WERI-Rb-1 (cell line): ENCODE measurements around the gene TLR5.
A peak's percentile ranks its signal among the peaks of the same experiment; 100 is the strongest.

Experiments used
- DNase-seq: peaks from one replicate; pipeline ENCODE4 v3.0.0-alpha.2; 2020
- H3K27ac ChIP-seq: fragments of 250-450 bp; sonication (Bioruptor Pico); 2 replicates; pipeline ENCODE4 v1.5.1; 2020; ENCODE audit warnings: mild to moderate bottlenecking, moderate library complexity
- H3K27me3 ChIP-seq: fragments of 250-450 bp; sonication (Bioruptor Pico); 2 replicates; pipeline ENCODE4 v1.5.1; 2021; ENCODE audit warnings: mild to moderate bottlenecking, low read depth, moderate library complexity; ENCODE audit not compliant: insufficient read depth, severe bottlenecking
- H3K36me3 ChIP-seq: fragments of 250-450 bp; sonication (Bioruptor Pico); 2 replicates; pipeline ENCODE4 v1.5.1; 2020; ENCODE audit warnings: mild to moderate bottlenecking, moderate library complexity
- H3K4me3 ChIP-seq: 2 replicates; pipeline ENCODE4 v1.5.1; 2011; ENCODE audit warnings: low read depth, mild to moderate bottlenecking, control low read depth, low read length
- H3K9me3 ChIP-seq: fragments of 250-450 bp; sonication (Bioruptor Pico); 2 replicates; pipeline ENCODE4 v1.5.1; 2021; ENCODE audit warnings: mild to moderate bottlenecking, moderate library complexity; ENCODE audit not compliant: severe bottlenecking
- TF ChIP-seq, protein P1 (sequence below): IDR thresholded peaks from 2 replicates; pipeline ENCODE4 v1.5.1; 2011; ENCODE audit warnings: low read depth, mild to moderate bottlenecking, control low read depth, inconsistent platforms, low read length

The TLR5 gene

DNA sequence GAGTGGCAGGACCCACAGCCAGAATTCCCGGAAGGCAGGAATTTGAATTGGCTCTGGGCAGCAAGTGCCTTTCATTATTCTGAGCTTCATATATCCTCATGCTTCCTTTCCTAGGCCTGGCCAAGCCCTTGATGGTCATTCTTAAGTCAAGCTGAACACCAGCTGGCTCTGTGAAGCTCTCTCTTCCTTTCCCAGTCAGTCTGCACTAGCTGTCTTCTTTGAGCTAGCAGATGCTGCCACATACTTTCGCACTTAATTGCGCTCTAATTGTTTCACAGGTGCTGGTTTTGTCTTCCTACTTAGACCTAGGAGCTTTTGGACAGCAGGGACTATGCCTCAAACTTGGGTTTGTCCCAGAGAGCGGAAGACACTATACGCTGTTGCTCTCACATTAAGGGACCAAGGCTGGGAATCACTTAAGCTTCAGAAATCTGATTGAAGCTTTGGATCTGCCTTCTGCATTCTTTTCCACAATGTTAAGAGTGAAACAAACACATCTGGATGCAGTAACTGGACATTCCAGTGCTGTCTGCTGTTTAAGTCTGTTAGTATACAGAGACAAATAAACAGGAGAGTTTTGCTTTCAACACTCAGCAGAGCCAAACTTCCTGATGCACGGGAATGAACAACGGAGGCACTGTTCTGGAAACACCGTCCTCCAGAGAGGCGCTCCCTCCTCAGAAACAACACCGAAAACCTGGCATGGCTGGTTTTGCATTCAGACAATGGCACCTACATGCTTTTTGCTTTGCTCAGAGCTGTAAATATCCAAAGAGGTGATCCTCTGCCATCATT is 2.2 kb downstream of the TLR5 start:
- H3K36me3 ChIP-seq: no peaks in the 10 kb centered on the region
- DNase-seq: no peak
- no peaks in the 10 kb centered on the region for H3K9me3 ChIP-seq
- no peak overlapping the region for H3K4me3 ChIP-seq
- H3K27ac ChIP-seq: no peak overlapping the region
- H3K27me3 ChIP-seq: no peaks in the 10 kb centered on the region
- TF ChIP-seq, protein P1, sequence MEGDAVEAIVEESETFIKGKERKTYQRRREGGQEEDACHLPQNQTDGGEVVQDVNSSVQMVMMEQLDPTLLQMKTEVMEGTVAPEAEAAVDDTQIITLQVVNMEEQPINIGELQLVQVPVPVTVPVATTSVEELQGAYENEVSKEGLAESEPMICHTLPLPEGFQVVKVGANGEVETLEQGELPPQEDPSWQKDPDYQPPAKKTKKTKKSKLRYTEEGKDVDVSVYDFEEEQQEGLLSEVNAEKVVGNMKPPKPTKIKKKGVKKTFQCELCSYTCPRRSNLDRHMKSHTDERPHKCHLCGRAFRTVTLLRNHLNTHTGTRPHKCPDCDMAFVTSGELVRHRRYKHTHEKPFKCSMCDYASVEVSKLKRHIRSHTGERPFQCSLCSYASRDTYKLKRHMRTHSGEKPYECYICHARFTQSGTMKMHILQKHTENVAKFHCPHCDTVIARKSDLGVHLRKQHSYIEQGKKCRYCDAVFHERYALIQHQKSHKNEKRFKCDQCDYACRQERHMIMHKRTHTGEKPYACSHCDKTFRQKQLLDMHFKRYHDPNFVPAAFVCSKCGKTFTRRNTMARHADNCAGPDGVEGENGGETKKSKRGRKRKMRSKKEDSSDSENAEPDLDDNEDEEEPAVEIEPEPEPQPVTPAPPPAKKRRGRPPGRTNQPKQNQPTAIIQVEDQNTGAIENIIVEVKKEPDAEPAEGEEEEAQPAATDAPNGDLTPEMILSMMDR: no peak

DNA sequence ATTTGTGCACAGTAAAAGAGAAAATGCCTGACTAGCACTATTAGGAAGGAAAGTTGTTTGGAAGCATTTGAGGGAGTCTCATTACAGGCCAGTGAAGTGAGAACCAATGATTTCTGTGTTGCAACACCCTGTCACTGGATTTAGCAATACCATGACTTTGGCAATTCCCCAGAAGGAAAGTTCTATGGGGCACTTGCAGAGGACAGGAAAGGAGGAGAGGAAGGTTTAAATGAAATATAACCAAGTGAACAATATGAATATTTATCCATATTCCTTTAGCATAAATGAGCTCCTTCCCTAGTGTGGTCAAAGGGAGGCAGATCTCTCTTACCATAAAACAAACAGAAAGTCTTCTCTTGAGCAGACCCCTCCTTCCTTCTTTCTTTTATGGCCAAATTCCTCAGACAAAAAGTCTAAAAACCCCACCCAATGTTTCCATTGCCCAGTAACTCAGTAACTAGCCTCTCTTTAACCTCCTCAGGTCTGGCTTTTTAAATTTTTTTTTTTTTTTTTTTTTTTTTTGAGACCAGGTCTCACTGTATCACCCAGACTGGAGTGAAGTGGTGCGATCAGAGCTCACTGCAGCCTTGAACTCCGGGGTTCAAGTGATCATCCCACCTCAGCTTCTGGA is 5.5 kb downstream of the TLR5 start:
- Histone ChIP-seq H3K36me3 (no peaks in the 10 kb centered on the region), H3K27me3 (no peaks in the 10 kb centered on the region), H3K27ac (no peak overlapping the region), H3K4me3 (no peak overlapping the region), H3K9me3 (no peaks in the 10 kb centered on the region)
- TF ChIP-seq, protein P1: no peak
- DNase-seq: no peak

DNA sequence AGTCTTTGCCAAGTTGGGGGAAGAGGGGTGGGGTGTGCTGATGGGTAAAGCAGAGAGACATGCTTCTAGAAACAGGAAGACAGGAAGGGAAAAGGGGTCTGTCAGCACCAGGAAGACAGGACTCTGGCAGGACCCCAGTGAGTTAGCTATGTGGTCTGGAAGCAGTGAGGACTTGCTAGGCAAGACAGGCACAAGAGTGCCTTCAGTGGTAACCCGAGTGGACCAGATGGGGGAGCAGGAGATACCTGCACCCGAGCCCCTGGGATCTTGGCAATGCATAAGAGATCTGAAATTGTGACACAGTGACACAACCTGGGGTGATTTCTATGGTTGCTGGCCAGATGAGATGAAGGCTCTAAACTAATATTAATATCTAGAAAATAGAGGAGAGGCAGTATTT is 7.0 kb downstream of the TLR5 start:
- no peak overlapping the region for H3K4me3 ChIP-seq
- H3K36me3 ChIP-seq: no peaks in the 10 kb centered on the region
- H3K9me3 ChIP-seq: no peaks in the 10 kb centered on the region
- no peak for DNase-seq
- H3K27me3 ChIP-seq: no peaks in the 10 kb centered on the region
- TF ChIP-seq, protein P1: no peak; the same call in 1 of the 2 replicates
- H3K27ac ChIP-seq: no peak overlapping the region

DNA sequence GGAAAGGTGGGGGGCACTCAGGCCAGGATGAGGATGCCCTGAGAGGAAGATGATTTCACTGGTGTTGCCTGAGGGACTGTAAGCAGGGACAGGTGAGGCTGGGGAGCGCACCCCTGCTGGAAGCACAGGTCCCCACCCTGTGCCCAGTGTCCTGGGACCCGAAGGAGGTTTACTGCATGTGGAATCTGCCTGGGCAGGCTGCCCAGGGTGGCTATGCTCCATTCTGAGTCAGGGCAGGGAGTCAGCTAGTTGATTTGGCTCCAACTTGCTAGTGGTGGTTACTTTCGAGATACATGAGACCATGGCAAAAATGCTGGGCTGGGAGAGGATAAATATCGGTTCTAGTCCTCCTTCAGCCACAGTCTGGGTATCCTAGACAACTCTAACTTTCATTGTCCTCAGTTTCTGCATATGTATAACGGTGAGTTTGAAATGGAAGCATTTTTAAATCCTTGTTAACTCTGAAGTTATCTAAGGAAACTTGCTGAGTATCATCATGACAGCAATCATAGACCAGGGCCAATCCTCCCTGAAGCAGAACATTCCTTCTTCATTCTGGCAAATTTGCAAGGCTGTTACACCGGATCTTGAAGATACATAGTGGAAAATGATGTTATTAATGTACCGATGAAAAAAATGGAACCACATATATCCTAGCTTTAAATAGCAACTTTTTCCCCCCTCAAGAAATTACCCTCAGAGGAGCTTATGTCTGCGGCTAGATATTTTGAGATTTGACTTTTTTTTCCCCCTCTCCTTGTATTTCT is 7.7 kb downstream of the TLR5 start:
- Histone ChIP-seq H3K36me3 (no peaks in the 10 kb centered on the region), H3K27ac (no peak overlapping the region), H3K27me3 (no peaks in the 10 kb centered on the region), H3K4me3 (no peak overlapping the region), H3K9me3 (no peaks in the 10 kb centered on the region)
- no peak for DNase-seq
- TF ChIP-seq, protein P1: no peak

DNA sequence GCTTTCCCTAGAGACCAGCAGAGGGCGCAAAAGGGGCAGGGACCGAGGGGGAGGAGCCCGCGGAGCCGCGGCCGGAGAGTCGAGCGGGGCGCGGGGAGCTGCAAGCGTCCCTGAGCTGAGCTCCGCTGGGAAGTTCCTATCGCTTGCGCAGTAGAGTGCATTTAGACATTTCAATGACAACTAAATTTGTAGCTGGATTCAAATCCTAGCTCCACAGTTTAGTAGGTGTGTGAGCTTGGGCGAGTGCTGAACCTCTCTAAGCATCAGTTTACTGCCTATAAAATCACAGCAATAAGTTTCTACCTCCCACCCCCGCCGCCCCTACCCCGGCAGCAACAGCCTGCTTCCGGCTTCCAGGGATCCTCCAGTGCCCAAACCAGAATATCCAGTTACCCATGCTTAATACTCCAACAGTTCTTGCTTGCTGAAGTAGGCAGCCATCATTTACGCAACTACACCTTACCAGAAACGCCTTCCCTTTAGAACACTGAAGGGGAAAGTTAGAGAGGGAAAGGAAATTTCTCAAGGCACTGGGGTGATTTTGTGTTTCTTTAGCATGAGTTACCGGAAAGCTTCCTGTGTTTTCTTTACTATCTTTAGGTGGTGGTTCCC is 9.1 kb downstream of the TLR5 start:
- Histone ChIP-seq H3K9me3 (no peaks in the 10 kb centered on the region), H3K36me3 (no peaks in the 10 kb centered on the region), H3K4me3 (peak overlapping the region; percentile 27; the same call in 1 of the 2 replicates), H3K27me3 (no peaks in the 10 kb centered on the region), H3K27ac (no peak overlapping the region)
- TF ChIP-seq, protein P1: peak; percentile 74
- peak; percentile 67 for DNase-seq
